ENCODE results near the gene CCDC198. TPM values are rescaled to one million over a fixed set of nuclear protein-coding genes. Genes with fewer than 3 reads are reported as not detected.
A peak's percentile ranks its signal among the peaks of the same experiment; 100 is the strongest.

Gene CCDC198
- total and polyA plus RNA-seq, 2 experiments from 2014 or later, result not detected

GRCh38 chr14:57502586-57503254 lies 9.1 kb upstream of the CCDC198 start:
- Histone ChIP-seq H3K4me2 (no peak overlapping the region), H4K20me1 (replicated peaks; ENCODE audit: insufficient read depth) (no peaks in the 10 kb centered on the region), H3K4me3 (no peak overlapping the region), H3F3A (replicated peaks; ENCODE audit: low read depth) (no peaks in the 10 kb centered on the region), H2AFZ (no peak overlapping the region), H3K27me3 (ENCODE audit: insufficient read depth) (no peaks in the 10 kb centered on the region), H3K36me3 (ENCODE audit: insufficient read depth) (no peaks in the 10 kb centered on the region), H3K27ac (ENCODE audit: low read depth) (no peak overlapping the region), H3K9me2 (ENCODE audit: insufficient read depth) (0 out of 2 replicates have a peak, but pooled peaks cover 4% of the 10 kb centered on the region), H3K79me2 (replicated peaks; ENCODE audit: insufficient read depth) (no peaks in the 10 kb centered on the region), H3K4me1 (ENCODE audit: insufficient read depth) (peaks cover 10% of the 10 kb centered on the region)
- TF ChIP-seq NANOG (IDR thresholded peaks at IDR 0.05; ENCODE audit: borderline replicate concordance) (no peak), ZNF331 (CRISPR knock-in tag; IDR thresholded peaks at IDR 0.05; ENCODE audit: low read depth) (no peak), EZH2phosphoT487 (IDR thresholded peaks at IDR 0.05; ENCODE audit: unreplicated experiment) (no peak), CTCF (conservative IDR thresholded peaks at IDR 0.05; ENCODE audit: low read depth in 2 of 2) (no peak), STAT1 (IDR thresholded peaks at IDR 0.05; ENCODE audit: unreplicated experiment) (no peak), ZNF114 (CRISPR knock-in tag; IDR thresholded peaks at IDR 0.05) (no peak), POLR2AphosphoS5 (IDR thresholded peaks at IDR 0.05; ENCODE audit: low read depth) (no peak)
- TF ChIP-seq, protein P1, sequence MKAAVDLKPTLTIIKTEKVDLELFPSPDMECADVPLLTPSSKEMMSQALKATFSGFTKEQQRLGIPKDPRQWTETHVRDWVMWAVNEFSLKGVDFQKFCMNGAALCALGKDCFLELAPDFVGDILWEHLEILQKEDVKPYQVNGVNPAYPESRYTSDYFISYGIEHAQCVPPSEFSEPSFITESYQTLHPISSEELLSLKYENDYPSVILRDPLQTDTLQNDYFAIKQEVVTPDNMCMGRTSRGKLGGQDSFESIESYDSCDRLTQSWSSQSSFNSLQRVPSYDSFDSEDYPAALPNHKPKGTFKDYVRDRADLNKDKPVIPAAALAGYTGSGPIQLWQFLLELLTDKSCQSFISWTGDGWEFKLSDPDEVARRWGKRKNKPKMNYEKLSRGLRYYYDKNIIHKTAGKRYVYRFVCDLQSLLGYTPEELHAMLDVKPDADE (IDR thresholded peaks at IDR 0.05), result no peak
- no peak overlapping the region for H3K27ac Mint-ChIP-seq
- DNase-seq (ENCODE audit: low spot score) (no peak), ATAC-seq (no peak)
- no peaks in the 10 kb centered on the region for H3K27me3 Mint-ChIP-seq (ENCODE audit: insufficient read depth, low read depth, poor library complexity)
- H3K36me3 Mint-ChIP-seq (ENCODE audit: low read depth), result no peaks in the 10 kb centered on the region
- H3K9me3 Mint-ChIP-seq, result peaks cover 6% of the 10 kb centered on the region; the same call in 2 of the 3 replicates
- H3K4me3 Mint-ChIP-seq, result no peak overlapping the region
- H3K4me1 Mint-ChIP-seq, result peaks cover 10% of the 10 kb centered on the region

DNA sequence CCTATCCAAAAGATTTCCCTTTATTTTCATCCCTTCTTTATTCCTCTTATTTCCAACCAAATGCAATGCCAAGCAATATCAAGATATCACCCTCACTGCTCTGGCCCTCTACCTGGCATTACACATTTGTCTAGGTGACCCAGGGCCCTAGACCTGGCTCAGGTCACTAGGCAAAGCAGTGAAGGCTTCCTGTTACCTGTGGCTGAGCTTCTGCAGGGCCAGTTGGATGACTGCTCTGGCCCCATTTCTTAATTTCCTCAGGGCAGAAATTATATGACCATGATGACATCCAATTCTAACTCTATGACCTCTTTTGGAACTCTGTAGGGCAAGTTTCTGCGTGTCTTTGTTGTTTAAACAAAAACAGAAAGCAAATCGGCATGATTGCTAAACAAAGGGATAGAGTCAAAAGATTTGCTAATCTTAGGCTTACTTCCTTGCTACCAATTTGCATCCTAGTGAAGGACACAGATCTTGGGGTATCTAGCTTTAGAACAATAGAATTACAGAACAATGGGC lies 7.4 kb upstream of the CCDC198 start:
- DNase-seq (ENCODE audit: low spot score) (no peak), ATAC-seq (no peak; the same call in 2 of the 3 replicates)
- H3K79me2 ChIP-seq (replicated peaks; ENCODE audit: insufficient read depth), result no peaks in the 10 kb centered on the region
- H2AFZ ChIP-seq, result peak overlapping the region; percentile 87; the same call in 1 of the 2 replicates
- H3K4me3 ChIP-seq, result no peak overlapping the region
- H3K27me3 Mint-ChIP-seq (ENCODE audit: insufficient read depth, low read depth, poor library complexity), result no peaks in the 10 kb centered on the region
- H3K4me1 ChIP-seq (ENCODE audit: insufficient read depth), result peaks cover 10% of the 10 kb centered on the region
- peak overlapping the region; percentile 54; the same call in 1 of the 2 replicates for H3K4me2 ChIP-seq
- H4K20me1 ChIP-seq (replicated peaks; ENCODE audit: insufficient read depth), result no peaks in the 10 kb centered on the region
- no peaks in the 10 kb centered on the region for H3F3A ChIP-seq (replicated peaks; ENCODE audit: low read depth)
- 0 out of 2 replicates have a peak, but pooled peaks cover 4% of the 10 kb centered on the region for H3K9me2 ChIP-seq (ENCODE audit: insufficient read depth)
- H3K27me3 ChIP-seq (ENCODE audit: insufficient read depth), result no peaks in the 10 kb centered on the region
- no peak overlapping the region for H3K4me3 Mint-ChIP-seq
- H3K9me3 Mint-ChIP-seq, result peaks cover 6% of the 10 kb centered on the region; the same call in 2 of the 3 replicates
- no peaks in the 10 kb centered on the region for H3K36me3 Mint-ChIP-seq (ENCODE audit: low read depth)
- H3K4me1 Mint-ChIP-seq, result peaks cover 10% of the 10 kb centered on the region
- H3K36me3 ChIP-seq (ENCODE audit: insufficient read depth), result no peaks in the 10 kb centered on the region
- H3K27ac ChIP-seq (ENCODE audit: low read depth), result no peak overlapping the region
- no peak overlapping the region for H3K27ac Mint-ChIP-seq
- TF ChIP-seq, protein P2, sequence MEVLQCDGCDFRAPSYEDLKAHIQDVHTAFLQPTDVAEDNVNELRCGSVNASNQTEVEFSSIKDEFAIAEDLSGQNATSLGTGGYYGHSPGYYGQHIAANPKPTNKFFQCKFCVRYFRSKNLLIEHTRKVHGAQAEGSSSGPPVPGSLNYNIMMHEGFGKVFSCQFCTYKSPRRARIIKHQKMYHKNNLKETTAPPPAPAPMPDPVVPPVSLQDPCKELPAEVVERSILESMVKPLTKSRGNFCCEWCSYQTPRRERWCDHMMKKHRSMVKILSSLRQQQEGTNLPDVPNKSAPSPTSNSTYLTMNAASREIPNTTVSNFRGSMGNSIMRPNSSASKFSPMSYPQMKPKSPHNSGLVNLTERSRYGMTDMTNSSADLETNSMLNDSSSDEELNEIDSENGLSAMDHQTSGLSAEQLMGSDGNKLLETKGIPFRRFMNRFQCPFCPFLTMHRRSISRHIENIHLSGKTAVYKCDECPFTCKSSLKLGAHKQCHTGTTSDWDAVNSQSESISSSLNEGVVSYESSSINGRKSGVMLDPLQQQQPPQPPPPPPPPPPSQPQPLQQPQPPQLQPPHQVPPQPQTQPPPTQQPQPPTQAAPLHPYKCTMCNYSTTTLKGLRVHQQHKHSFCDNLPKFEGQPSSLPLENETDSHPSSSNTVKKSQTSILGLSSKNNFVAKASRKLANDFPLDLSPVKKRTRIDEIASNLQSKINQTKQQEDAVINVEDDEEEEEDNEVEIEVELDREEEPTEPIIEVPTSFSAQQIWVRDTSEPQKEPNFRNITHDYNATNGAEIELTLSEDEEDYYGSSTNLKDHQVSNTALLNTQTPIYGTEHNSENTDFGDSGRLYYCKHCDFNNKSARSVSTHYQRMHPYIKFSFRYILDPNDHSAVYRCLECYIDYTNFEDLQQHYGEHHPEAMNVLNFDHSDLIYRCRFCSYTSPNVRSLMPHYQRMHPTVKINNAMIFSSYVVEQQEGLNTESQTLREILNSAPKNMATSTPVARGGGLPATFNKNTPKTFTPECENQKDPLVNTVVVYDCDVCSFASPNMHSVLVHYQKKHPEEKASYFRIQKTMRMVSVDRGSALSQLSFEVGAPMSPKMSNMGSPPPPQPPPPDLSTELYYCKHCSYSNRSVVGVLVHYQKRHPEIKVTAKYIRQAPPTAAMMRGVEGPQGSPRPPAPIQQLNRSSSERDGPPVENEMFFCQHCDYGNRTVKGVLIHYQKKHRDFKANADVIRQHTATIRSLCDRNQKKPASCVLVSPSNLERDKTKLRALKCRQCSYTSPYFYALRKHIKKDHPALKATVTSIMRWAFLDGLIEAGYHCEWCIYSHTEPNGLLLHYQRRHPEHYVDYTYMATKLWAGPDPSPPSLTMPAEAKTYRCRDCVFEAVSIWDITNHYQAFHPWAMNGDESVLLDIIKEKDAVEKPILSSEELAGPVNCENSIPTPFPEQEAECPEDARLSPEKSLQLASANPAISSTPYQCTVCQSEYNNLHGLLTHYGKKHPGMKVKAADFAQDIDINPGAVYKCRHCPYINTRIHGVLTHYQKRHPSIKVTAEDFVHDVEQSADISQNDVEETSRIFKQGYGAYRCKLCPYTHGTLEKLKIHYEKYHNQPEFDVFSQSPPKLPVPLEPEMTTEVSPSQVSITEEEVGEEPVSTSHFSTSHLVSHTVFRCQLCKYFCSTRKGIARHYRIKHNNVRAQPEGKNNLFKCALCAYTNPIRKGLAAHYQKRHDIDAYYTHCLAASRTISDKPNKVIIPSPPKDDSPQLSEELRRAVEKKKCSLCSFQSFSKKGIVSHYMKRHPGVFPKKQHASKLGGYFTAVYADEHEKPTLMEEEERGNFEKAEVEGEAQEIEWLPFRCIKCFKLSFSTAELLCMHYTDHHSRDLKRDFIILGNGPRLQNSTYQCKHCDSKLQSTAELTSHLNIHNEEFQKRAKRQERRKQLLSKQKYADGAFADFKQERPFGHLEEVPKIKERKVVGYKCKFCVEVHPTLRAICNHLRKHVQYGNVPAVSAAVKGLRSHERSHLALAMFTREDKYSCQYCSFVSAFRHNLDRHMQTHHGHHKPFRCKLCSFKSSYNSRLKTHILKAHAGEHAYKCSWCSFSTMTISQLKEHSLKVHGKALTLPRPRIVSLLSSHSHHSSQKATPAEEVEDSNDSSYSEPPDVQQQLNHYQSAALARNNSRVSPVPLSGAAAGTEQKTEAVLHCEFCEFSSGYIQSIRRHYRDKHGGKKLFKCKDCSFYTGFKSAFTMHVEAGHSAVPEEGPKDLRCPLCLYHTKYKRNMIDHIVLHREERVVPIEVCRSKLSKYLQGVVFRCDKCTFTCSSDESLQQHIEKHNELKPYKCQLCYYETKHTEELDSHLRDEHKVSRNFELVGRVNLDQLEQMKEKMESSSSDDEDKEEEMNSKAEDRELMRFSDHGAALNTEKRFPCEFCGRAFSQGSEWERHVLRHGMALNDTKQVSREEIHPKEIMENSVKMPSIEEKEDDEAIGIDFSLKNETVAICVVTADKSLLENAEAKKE (CRISPR knock-in tag; IDR thresholded peaks at IDR 0.05), result no peak
- no peak for TF ChIP-seq ZNF331 (CRISPR knock-in tag; IDR thresholded peaks at IDR 0.05; ENCODE audit: low read depth)
- TF ChIP-seq NANOG (IDR thresholded peaks at IDR 0.05; ENCODE audit: borderline replicate concordance), result no peak
- no peak for TF ChIP-seq EZH2 (IDR thresholded peaks at IDR 0.05; ENCODE audit: low read depth, unreplicated experiment)
- TF ChIP-seq, protein P1 (IDR thresholded peaks at IDR 0.05), result no peak
